Colonic mucosa (tissue), 4 donors: ENCODE data around the gene BLM. TPM values are rescaled to one million over a fixed set of nuclear protein-coding genes. Genes with fewer than 3 reads are reported as not detected.

ENCODE experiments used
- DNase-seq: peaks from one replicate; pipeline ENCODE4 v3.0.0-alpha.2; 2020
- H3K27ac ChIP-seq: fragments of 200-600 bp; one replicate; pipeline ENCODE4 v1.8.0; 2021
- H3K27me3 ChIP-seq: fragments of 200-600 bp; one replicate; pipeline ENCODE4 v1.8.0; 2021
- H3K36me3 ChIP-seq: fragments of 200-600 bp; one replicate; pipeline ENCODE4 v1.8.0; 2021
- H3K4me1 ChIP-seq: fragments of 200-600 bp; one replicate; pipeline ENCODE4 v1.8.0; 2021; ENCODE audit warnings: mild to moderate bottlenecking
- H3K4me3 ChIP-seq: fragments of 200-600 bp; one replicate; pipeline ENCODE4 v1.8.0; 2021
- H3K9ac ChIP-seq, 2 donors: one replicate each; pipeline ENCODE4 v1.7.0; 2013; ENCODE audit warnings: control low read depth in 2 of 2, low read depth in 2 of 2, low read length in 2 of 2
- H3K9me3 ChIP-seq: fragments of 200-600 bp; one replicate; pipeline ENCODE4 v1.8.0; 2021
- intact Hi-C: fragments of 100-400 bp; cut with DNase I; formaldehyde crosslinking; loops from one replicate; pipeline ENCODE4 v1.14.1; 2022
- total RNA-seq, 2 donors: library from RNA; stranded (reverse); fragmentation: NEBNext Ultra II Directional in 1 of 2; extraction: Animal tissue kit (Norgen Biotek cat#: 25700) in 1 of 2; gene quantifications; one replicate each; pipeline ENCODE4 v1.2.1, GENCODE V29; 2021
- TF ChIP-seq, protein P1 (sequence below): fragments of 200-600 bp; IDR thresholded peaks from one replicate; pipeline ENCODE4 v1.8.0; 2022; ENCODE audit warnings: antibody characterized with exemption, mild to moderate bottlenecking
- donor health status: healthy.
- donor health status: DM: no; HTN: no; CAD: no.
- donor health status: DM: no; HTN: no; CAD: no.

Gene BLM
- total RNA-seq, 2 donors from 2014 or later, result 3.3 to 16.7 TPM

DNA sequence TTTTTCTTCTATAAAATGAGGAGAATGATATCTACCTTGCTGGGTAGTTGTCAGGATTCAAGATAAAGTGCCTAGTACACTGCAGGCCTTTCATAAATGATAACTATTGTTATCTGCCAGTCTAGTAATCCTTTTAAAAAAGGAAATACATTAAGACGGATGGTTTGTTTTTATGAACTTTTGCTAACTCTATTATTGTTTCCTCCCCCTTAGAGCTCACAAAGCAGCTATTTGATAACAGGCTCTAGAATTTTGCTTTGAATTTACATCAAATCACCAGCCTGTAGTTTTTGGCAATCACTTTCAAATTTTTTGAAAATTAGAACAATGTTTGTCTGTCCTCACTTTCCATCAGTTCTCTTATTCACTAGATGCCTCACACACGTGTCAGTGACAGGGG is 39.8 kb downstream of the BLM start:
- Histone ChIP-seq H3K9ac (no peak overlapping the region), H3K27ac (no peak overlapping the region), H3K4me3 (no peak overlapping the region)

DNA sequence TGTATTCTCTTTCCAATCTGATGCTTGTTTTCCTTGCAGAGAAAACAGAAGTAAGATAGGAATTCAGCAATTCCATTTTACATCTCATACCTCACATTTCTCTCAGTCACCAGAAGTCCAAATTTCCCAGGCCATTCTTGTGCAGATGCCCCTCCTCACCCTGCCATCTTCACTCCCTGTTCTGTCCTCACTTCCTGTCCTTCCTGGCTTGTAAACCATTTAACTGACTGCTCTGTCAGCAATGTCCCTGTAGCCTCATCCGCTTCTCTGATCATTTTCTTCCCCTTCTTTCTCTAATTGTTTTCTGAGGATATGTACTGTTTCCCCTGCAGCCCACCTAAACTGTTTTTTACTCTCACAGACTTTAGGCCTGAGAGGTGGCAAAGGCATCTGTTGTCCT is 40.3 kb downstream of the BLM start:
- Histone ChIP-seq H3K4me3 (no peak overlapping the region), H3K9ac (no peak overlapping the region), H3K36me3 (no peaks in the 10 kb centered on the region), H3K9me3 (no peaks in the 10 kb centered on the region), H3K27ac (no peak overlapping the region), H3K27me3 (no peaks in the 10 kb centered on the region), H3K4me1 (no peaks in the 10 kb centered on the region)
- TF ChIP-seq, protein P1, sequence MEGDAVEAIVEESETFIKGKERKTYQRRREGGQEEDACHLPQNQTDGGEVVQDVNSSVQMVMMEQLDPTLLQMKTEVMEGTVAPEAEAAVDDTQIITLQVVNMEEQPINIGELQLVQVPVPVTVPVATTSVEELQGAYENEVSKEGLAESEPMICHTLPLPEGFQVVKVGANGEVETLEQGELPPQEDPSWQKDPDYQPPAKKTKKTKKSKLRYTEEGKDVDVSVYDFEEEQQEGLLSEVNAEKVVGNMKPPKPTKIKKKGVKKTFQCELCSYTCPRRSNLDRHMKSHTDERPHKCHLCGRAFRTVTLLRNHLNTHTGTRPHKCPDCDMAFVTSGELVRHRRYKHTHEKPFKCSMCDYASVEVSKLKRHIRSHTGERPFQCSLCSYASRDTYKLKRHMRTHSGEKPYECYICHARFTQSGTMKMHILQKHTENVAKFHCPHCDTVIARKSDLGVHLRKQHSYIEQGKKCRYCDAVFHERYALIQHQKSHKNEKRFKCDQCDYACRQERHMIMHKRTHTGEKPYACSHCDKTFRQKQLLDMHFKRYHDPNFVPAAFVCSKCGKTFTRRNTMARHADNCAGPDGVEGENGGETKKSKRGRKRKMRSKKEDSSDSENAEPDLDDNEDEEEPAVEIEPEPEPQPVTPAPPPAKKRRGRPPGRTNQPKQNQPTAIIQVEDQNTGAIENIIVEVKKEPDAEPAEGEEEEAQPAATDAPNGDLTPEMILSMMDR, result no peak
- intact Hi-C loops, result no loop called here
- no peak for DNase-seq

More for the DNA sequence above, 39.8 kb downstream of the BLM start:
- DNase-seq, result no peak
- no peaks in the 10 kb centered on the region for H3K9me3 ChIP-seq
- intact Hi-C loops, result no loop called here
- TF ChIP-seq, protein P1, result no peak
- H3K36me3 ChIP-seq, result no peaks in the 10 kb centered on the region
- no peaks in the 10 kb centered on the region for H3K27me3 ChIP-seq
- H3K4me1 ChIP-seq, result no peaks in the 10 kb centered on the region

DNA sequence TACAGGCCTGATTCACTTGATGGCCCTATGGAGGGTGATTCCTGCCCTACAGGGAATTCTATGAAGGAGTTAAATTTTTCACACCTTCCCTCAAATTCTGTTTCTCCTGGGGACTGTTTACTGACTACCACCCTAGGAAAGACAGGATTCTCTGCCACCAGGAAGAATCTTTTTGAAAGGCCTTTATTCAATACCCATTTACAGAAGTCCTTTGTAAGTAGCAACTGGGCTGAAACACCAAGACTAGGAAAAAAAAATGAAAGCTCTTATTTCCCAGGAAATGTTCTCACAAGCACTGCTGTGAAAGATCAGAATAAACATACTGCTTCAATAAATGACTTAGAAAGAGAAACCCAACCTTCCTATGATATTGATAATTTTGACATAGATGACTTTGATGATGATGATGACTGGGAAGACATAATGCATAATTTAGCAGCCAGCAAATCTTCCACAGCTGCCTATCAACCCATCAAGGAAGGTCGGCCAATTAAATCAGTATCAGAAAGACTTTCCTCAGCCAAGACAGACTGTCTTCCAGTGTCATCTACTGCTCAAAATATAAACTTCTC is 43.6 kb downstream of the BLM start:
- H3K27me3 ChIP-seq, result no peaks in the 10 kb centered on the region
- intact Hi-C loops, result no loop called here
- no peak for DNase-seq

DNA sequence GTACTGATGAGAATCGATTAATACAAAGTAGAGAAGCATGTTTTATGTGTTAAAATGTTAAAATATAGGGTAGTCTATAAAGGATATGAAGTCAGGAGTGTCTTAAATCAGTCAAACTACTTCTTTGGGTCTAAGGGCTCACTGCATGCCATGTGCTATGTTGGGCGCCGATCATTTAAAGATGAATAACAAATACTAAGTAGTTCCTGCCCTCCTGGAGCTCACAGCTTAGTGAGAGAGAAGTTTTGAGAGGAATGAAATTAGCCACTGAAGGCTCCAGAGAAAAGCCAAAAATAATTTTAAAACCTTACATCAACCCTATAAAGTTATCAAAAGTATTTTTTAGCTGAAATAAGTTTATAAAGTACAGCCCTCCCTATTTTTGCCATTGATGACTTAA is 44.5 kb downstream of the BLM start:
- no peak overlapping the region for H3K27ac ChIP-seq
- intact Hi-C loops, result no loop called here
- H3K9me3 ChIP-seq, result no peaks in the 10 kb centered on the region
- H3K9ac ChIP-seq, result no peak overlapping the region
- H3K36me3 ChIP-seq, result no peaks in the 10 kb centered on the region
- TF ChIP-seq, protein P1, result no peak
- DNase-seq, result no peak
- H3K27me3 ChIP-seq, result no peaks in the 10 kb centered on the region
- no peak overlapping the region for H3K4me3 ChIP-seq
- H3K4me1 ChIP-seq, result no peaks in the 10 kb centered on the region

More for the DNA sequence above, 43.6 kb downstream of the BLM start:
- Histone ChIP-seq H3K36me3 (no peaks in the 10 kb centered on the region), H3K9me3 (no peaks in the 10 kb centered on the region), H3K9ac (no peak overlapping the region), H3K4me1 (no peaks in the 10 kb centered on the region), H3K4me3 (no peak overlapping the region), H3K27ac (no peak overlapping the region)
- TF ChIP-seq, protein P1, result no peak

DNA sequence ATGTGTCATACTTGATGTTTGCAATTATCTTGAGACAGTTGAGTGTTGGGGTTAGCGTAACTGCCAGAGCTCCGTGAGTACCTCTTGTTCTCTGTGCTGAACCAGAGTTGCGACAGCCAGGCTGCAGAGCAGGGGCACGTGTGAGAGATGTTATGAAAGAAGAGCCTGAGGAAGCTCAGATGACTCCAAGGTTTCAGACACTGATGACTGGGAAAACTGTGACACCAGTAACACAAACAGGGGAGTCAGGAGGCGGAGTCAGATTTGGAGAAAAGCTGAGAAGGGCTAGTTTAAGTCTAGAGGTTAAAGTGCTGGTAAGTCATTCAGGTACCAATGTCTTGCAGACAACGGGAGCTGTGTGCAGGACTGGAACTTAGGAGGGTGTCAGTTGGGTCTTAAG is 45.0 kb downstream of the BLM start:
- H3K4me1 ChIP-seq, result no peaks in the 10 kb centered on the region
- DNase-seq, result no peak
- intact Hi-C loops, result no loop called here
- no peak overlapping the region for H3K27ac ChIP-seq
- no peak overlapping the region for H3K4me3 ChIP-seq
- TF ChIP-seq, protein P1, result no peak
- no peak overlapping the region for H3K9ac ChIP-seq
- H3K36me3 ChIP-seq, result no peaks in the 10 kb centered on the region
- no peaks in the 10 kb centered on the region for H3K27me3 ChIP-seq
- H3K9me3 ChIP-seq, result no peaks in the 10 kb centered on the region
